Gastroesophageal sphincter (tissue), 4 donors: Measurements from ENCODE around the gene RPL12. TPM values are rescaled to one million over a fixed set of nuclear protein-coding genes. Genes with fewer than 3 reads are reported as not detected.

Experiments
- ATAC-seq: fragments of 150-250 bp; one replicate; pipeline ENCODE4 v1.9.1; 2016; ENCODE audit warnings: mild to moderate bottlenecking, moderate library complexity
- H3K27ac ChIP-seq, 4 donors: fragments of 200-600 bp; sonication (generic) in 3 of 4; 1 replicate in 3 of 4; 2 replicates in 1 of 4; pipeline ENCODE4 v1.5.1; 2016 to 2019
- H3K27me3 ChIP-seq: fragments of 200-600 bp; sonication (generic); one replicate; pipeline ENCODE4 v1.5.1; 2019
- H3K36me3 ChIP-seq, 2 donors: fragments of 200-600 bp; sonication (generic); one replicate each; pipeline ENCODE4 v1.5.1; 2019; ENCODE audit warnings: control low read depth in 1 of 2
- H3K4me1 ChIP-seq, 3 donors: fragments of 200-600 bp; sonication (generic); 1 replicate in 2 of 3; 2 replicates in 1 of 3; pipeline ENCODE4 v1.5.1; 2016 to 2019; ENCODE audit warnings: control low read depth in 2 of 3
- H3K4me3 ChIP-seq, 2 donors: fragments of 200-600 bp; sonication (generic); one replicate each; pipeline ENCODE4 v1.5.1; 2019; ENCODE audit warnings: mild to moderate bottlenecking in 1 of 2, moderate library complexity in 1 of 2
- H3K9me3 ChIP-seq, 3 donors: fragments of 200-600 bp; sonication (generic); one replicate each; pipeline ENCODE4 v1.5.1; 2017 to 2019; ENCODE audit warnings: control low read depth in 2 of 3
- CTCF ChIP-seq, 4 experiments: fragments of 200-600 bp in 2 of 4; fragments of 450-650 bp in 2 of 4; sonication (generic) in 1 of 4; IDR thresholded peaks; one replicate each; pipeline ENCODE4 v1.5.1; 2017 to 2019; ENCODE audit warnings: antibody characterized with exemption in 4 of 4, mild to moderate bottlenecking in 2 of 4, moderate library complexity in 2 of 4
- EP300 ChIP-seq: sonication (generic); formaldehyde crosslinking; IDR thresholded peaks from one replicate; pipeline ENCODE4 v1.6.1; 2017; ENCODE audit warnings: antibody characterized with exemption, mild to moderate bottlenecking
- POLR2A ChIP-seq, 2 donors: fragments of 450-650 bp; IDR thresholded peaks; one replicate each; pipeline ENCODE4 v1.6.1; 2017; ENCODE audit warnings: antibody characterized with exemption in 2 of 2, mild to moderate bottlenecking in 2 of 2, moderate library complexity in 1 of 2
- POLR2AphosphoS5 ChIP-seq: sonication (generic); formaldehyde crosslinking; IDR thresholded peaks from one replicate; pipeline ENCODE4 v1.6.1; 2017; ENCODE audit warnings: antibody characterized with exemption
- WGBS, 2 donors: methylation state at CpG; one replicate each; pipeline ENCODE4 v1.1.5; 2018; ENCODE audit warnings: low coverage in 1 of 2; 5-methylcytosine and 5-hydroxymethylcytosine counted together
- total RNA-seq, 4 donors: library from RNA; depleted of rRNA; stranded (reverse); fragments of >200 nt; gene quantifications; one replicate each; pipeline ENCODE4 v1.1.0, GENCODE V29; 2016

RPL12 gene
- total RNA-seq, 4 donors from 2014 or later = 879 to 2,906 (median 1,722) TPM

GRCh38 chr9:127405344-127406125 lies 45.7 kb downstream of the RPL12 start:
- Histone ChIP-seq H3K27ac (no peak overlapping the region), H3K27me3 (no peaks in the 10 kb centered on the region), H3K36me3 (peaks cover 0 to 81% of the 10 kb centered on the region in 2 donors), H3K4me1 (no peaks in the 10 kb centered on the region), H3K4me3 (no peak overlapping the region), H3K9me3 (no peaks in the 10 kb centered on the region)
- no CpG with 5 or more reads among the region's 20 CpGs for WGBS, 2 donors
- no peak for TF ChIP-seq CTCF (IDR thresholded peaks at IDR 0.05)
- no peak for TF ChIP-seq POLR2AphosphoS5
- no peak for TF ChIP-seq EP300
- TF ChIP-seq POLR2A (IDR thresholded peaks at IDR 0.05) = no peak
- ATAC-seq = no peak

- Histone ChIP-seq H3K36me3 (peaks cover 0 to 89% of the 10 kb centered on the region in 2 donors), H3K4me3 (no peak overlapping the region), H3K4me1 (no peaks in the 10 kb centered on the region), H3K27ac (no peak overlapping the region), H3K9me3 (no peaks in the 10 kb centered on the region), H3K27me3 (no peaks in the 10 kb centered on the region)
- 85% methylated on average over 5 of the region's 23 CpGs; no CpG with 5 or more reads in 1 of the 2 donors for WGBS, 2 donors
- no peak for TF ChIP-seq POLR2A (IDR thresholded peaks at IDR 0.05)
- TF ChIP-seq EP300 = no peak
- no peak for TF ChIP-seq CTCF (IDR thresholded peaks at IDR 0.05)
- TF ChIP-seq POLR2AphosphoS5 = no peak
- ATAC-seq = no peak
These were observed 46.6 kb downstream of the RPL12 start for GRCh38 chr9:127404631-127405030.

GRCh38 chr9:127403507-127404192 lies 47.6 kb downstream of the RPL12 start:
- WGBS, 2 donors = 78 to 100% methylated on average over 1 to 6 of the region's 22 CpGs
- Histone ChIP-seq H3K27me3 (no peaks in the 10 kb centered on the region), H3K9me3 (no peaks in the 10 kb centered on the region), H3K36me3 (peaks cover 0 to 89% of the 10 kb centered on the region in 2 donors), H3K27ac (no peak overlapping the region), H3K4me3 (no peak overlapping the region), H3K4me1 (peaks cover 0 to 9% (median 0%) of the 10 kb centered on the region in 3 donors)
- no peak for ATAC-seq
- TF ChIP-seq POLR2AphosphoS5 (no peak), POLR2A (IDR thresholded peaks at IDR 0.05) (no peak), EP300 (no peak), CTCF (IDR thresholded peaks at IDR 0.05) (no peak)

GRCh38 chr9:127402401-127403090 lies 48.7 kb downstream of the RPL12 start:
- TF ChIP-seq POLR2A (IDR thresholded peaks at IDR 0.05) = no peak
- TF ChIP-seq EP300 = no peak
- TF ChIP-seq CTCF (IDR thresholded peaks at IDR 0.05) = no peak
- TF ChIP-seq POLR2AphosphoS5 = no peak
- peaks cover 0 to 79% of the 10 kb centered on the region in 2 donors for H3K36me3 ChIP-seq
- H3K27ac ChIP-seq = no peak overlapping the region
- no peak overlapping the region for H3K4me3 ChIP-seq
- 100% methylated on average over 1 of the region's 18 CpGs; no CpG with 5 or more reads in 1 of the 2 donors for WGBS, 2 donors
- no peak for ATAC-seq
- H3K9me3 ChIP-seq = no peaks in the 10 kb centered on the region
- peaks cover 0 to 20% (median 9%) of the 10 kb centered on the region in 3 donors for H3K4me1 ChIP-seq
- no peaks in the 10 kb centered on the region for H3K27me3 ChIP-seq
